K562 (cell line): ENCODE data around the gene LRRC74B. TPM values are rescaled to one million over a fixed set of nuclear protein-coding genes. Genes with fewer than 3 reads are reported as not detected.

Source experiments
- AFF4 ChIP-seq: sonication (generic); formaldehyde crosslinking; IDR thresholded peaks from 2 replicates; pipeline ENCODE4 v1.8.0; 2023; ENCODE audit warnings: mild to moderate bottlenecking, missing genetic modification reagents
- CBFA2T3 ChIP-seq: fragments of 450-650 bp; IDR thresholded peaks from 2 replicates; pipeline ENCODE4 v1.6.1; 2017
- CCNT2 ChIP-seq: IDR thresholded peaks from 2 replicates; pipeline ENCODE4 v1.6.1; 2011; ENCODE audit warnings: borderline replicate concordance, low read depth, mild to moderate bottlenecking, moderate library complexity, mixed read lengths, low read length; ENCODE audit not compliant: insufficient read length; ENCODE audit errors: extremely low read depth
- COPS2 ChIP-seq: fragments of 450-650 bp; conservative IDR thresholded peaks from 2 replicates; pipeline ENCODE4 v1.6.1; 2016; ENCODE audit warnings: mild to moderate bottlenecking, moderate library complexity
- CREB1 ChIP-seq, 2 experiments: sonication (generic) in 1 of 2; formaldehyde crosslinking in 1 of 2; IDR thresholded peaks; 2 replicates each; pipeline versions ENCODE4 v1.6.1 to v1.8.0; 2012 to 2022; ENCODE audit warnings: inconsistent platforms in 1 of 2, mild to moderate bottlenecking in 1 of 2, missing genetic modification reagents in 1 of 2, moderate library complexity in 1 of 2
- NR4A1 ChIP-seq, 2 experiments: fragments of 250-450 bp in 1 of 2; fragments of 450-650 bp in 1 of 2; sonication (Bioruptor Pico) in 1 of 2; IDR thresholded peaks; 2 replicates each; pipeline versions ENCODE4 v1.4.0 to v1.6.1; 2016 to 2020; ENCODE audit warnings: mild to moderate bottlenecking in 2 of 2, missing compliant biosample characterization in 1 of 2, missing genetic modification characterization in 1 of 2, moderate library complexity in 1 of 2
- SAFB ChIP-seq: fragments of 200-400 bp; formaldehyde crosslinking; IDR thresholded peaks from 2 replicates; pipeline ENCODE4 v1.6.1; 2017; ENCODE audit warnings: low read depth, low read length, borderline replicate concordance
- SMAD2 ChIP-seq: fragments of 150-350 bp; IDR thresholded peaks from 2 replicates; pipeline ENCODE4 v1.6.1; 2014; ENCODE audit warnings: low read depth, mild to moderate bottlenecking, low read length
- SPI1 ChIP-seq: IDR thresholded peaks from 2 replicates; pipeline ENCODE4 v1.6.1; 2011; ENCODE audit warnings: low read depth, low read length, control low read depth, borderline replicate concordance
- TBP ChIP-seq: optimal IDR thresholded peaks from 2 replicates; pipeline ENCODE3; 2011; ENCODE audit warnings: low read depth, low read length, improper control_type of control experiment
- polyA plus RNA-seq, 8 experiments: library from polyadenylated mRNA; depleted of rRNA in 4 of 8; stranded (reverse) in 5 of 8; unstranded in 3 of 8; fragments of >200 nt; fragmentation: Nextera tagmentation in 2 of 8; fragmentation: Illumina TruSeq in 1 of 8; extraction: Ambion mirVana in 2 of 8; extraction: Trizol in 1 of 8; gene quantifications; 2 replicates each; pipeline versions ENCODE4 v1.2.1 to v1.2.3, GENCODE V29; 2011 to 2014; ENCODE audit warnings: inconsistent platforms in 1 of 8, missing spikeins in 1 of 8
- total RNA-seq, 7 experiments: library from RNA; depleted of rRNA in 6 of 7; stranded (reverse); fragments of >200 nt in 6 of 7; fragmentation: Illumina TruSeq in 2 of 7; extraction: Trizol in 2 of 7; gene quantifications; 2 replicates each; pipeline versions ENCODE4 v1.2.1 to v1.2.3, GENCODE V29; 2011 to 2021; ENCODE audit warnings: low replicate concordance in 1 of 7
- TF ChIP-seq, protein P1 (sequence below), 2 experiments: fragments of 450-650 bp; IDR thresholded peaks; 2 replicates each; pipeline ENCODE4 v1.6.1; 2016; ENCODE audit warnings: mild to moderate bottlenecking in 2 of 2, borderline replicate concordance in 1 of 2, low read depth in 1 of 2, moderate library complexity in 1 of 2
- TF ChIP-seq, protein P2 (sequence below): fragments of 250-450 bp; sonication (Bioruptor Pico); IDR thresholded peaks from 2 replicates; pipeline ENCODE4 v1.9.0; 2021; ENCODE audit warnings: mild to moderate bottlenecking, inconsistent platforms

Gene LRRC74B
- total and polyA plus RNA-seq, 9 of the 15 experiments (the other 6 are each of a cell fraction or from before 2014, with no cell fraction given): not detected

DNA sequence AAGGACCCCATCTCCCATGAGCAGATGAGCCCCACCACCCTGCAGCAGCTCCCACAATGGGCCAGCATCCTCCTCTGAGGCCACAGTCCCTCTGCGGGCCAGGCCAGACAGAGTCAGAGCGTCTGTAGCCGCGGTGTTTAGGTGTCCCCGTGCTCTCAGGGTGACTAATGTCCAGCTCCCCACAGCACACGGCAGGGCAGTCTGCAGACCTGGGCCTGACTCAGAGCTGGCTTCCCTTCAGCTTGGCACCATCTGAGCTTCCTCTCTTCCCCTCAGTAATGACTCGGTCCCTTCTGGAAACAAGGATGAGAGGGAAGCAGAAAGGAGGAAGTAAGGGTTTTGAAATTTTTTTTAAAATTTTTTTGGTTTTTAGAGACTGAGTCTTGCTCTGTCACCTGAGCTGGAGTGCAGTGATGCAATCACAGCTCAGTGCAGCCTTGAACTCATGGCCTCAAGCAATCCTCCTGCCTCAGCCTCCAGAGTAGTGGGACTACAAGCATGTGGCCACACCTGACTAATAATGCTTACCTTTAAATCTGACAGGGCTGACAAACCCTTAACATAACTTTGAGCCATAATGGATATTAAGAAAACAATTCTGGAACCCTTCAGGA is 28.5 kb downstream of the LRRC74B start (continued):
- TF ChIP-seq CBFA2T3: no peak
- TF ChIP-seq SPI1: peak; percentile 61
- no peak for TF ChIP-seq SMAD2
- no peak for TF ChIP-seq SAFB
- TF ChIP-seq NR4A1 (CRISPR knock-in tag; IDR thresholded peaks at IDR 0.05): no peak
- no peak for TF ChIP-seq NR4A1 (tag; IDR thresholded peaks at IDR 0.05)
- TF ChIP-seq TBP: no peak
- TF ChIP-seq COPS2: no peak
- TF ChIP-seq, protein P1, sequence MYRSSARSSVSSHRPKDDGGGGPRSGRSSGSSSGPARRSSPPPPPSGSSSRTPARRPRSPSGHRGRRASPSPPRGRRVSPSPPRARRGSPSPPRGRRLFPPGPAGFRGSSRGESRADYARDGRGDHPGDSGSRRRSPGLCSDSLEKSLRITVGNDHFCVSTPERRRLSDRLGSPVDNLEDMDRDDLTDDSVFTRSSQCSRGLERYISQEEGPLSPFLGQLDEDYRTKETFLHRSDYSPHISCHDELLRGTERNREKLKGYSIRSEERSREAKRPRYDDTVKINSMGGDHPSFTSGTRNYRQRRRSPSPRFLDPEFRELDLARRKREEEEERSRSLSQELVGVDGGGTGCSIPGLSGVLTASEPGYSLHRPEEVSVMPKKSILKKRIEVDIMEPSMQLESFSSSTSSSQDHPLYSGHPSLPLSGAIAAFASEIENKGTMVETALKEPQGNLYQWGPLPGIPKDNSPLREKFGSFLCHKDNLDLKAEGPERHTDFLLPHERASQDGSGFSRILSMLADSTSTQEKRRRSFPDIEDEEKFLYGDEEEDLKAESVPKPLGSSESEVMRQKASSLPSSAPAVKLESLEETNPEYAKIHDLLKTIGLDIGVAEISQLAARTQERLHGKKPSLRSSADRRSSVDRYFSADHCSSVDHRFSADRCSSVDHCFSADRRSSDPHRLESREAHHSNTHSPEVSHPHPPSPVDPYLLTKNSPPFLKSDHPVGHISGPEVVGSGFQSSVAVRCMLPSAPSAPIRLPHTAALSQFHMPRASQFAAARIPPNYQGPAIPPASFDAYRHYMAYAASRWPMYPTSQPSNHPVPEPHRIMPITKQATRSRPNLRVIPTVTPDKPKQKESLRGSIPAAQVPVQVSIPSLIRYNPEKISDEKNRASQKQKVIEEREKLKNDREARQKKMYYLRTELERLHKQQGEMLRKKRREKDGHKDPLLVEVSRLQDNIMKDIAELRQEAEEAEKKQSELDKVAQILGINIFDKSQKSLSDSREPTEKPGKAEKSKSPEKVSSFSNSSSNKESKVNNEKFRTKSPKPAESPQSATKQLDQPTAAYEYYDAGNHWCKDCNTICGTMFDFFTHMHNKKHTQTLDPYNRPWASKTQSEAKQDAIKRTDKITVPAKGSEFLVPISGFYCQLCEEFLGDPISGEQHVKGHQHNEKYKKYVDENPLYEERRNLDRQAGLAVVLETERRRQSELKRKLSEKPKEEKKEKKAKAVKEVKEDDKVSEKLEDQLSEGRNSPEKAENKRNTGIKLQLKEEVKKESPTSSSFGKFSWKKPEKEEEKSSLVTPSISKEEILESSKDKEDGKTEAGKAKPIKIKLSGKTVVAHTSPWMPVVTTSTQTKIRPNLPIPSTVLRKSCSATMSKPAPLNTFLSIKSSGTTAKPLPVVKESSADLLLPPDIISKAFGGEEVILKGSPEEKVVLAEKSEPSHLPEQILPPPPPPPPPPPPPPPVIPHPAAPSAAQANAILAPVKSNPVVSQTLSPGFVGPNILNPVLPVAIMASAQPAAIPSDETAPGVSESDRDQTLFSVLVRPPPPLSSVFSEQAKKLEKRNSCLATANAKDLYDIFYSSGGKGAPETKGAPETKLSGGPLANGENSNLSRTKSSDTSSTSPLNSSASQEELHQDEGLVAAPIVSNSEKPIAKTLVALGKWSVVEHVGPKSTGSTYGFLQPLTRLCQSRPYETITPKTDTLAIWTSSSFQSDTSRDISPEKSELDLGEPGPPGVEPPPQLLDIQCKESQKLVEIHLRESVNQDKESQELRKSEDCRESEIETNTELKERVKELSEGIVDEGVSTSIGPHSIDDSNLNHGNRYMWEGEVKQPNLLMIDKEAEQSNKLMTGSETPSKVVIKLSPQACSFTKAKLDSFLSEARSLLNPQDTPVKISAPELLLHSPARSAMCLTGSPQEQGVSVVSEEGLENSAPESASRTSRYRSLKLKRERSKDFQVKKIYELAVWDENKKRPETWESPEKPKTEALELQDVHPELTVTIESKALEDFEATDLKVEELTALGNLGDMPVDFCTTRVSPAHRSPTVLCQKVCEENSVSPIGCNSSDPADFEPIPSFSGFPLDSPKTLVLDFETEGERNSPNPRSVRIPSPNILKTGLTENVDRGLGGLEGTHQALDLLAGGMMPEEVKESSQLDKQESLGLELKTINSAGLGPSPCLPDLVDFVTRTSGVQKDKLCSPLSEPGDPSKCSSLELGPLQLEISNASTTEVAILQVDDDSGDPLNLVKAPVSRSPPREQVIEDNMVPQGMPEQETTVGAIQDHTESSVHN (IDR thresholded peaks at IDR 0.05; ENCODE audit: borderline replicate concordance in 1 of 2, low read depth in 1 of 2): peak in 1 of 2 experiments; percentile 64; a peak in 1 of 4 replicates
- TF ChIP-seq AFF4: no peak
- no peak for TF ChIP-seq CREB1 (IDR thresholded peaks at IDR 0.05)
- no peak for TF ChIP-seq CREB1 (CRISPR knock-in tag; IDR thresholded peaks at IDR 0.05)
- TF ChIP-seq, protein P2, sequence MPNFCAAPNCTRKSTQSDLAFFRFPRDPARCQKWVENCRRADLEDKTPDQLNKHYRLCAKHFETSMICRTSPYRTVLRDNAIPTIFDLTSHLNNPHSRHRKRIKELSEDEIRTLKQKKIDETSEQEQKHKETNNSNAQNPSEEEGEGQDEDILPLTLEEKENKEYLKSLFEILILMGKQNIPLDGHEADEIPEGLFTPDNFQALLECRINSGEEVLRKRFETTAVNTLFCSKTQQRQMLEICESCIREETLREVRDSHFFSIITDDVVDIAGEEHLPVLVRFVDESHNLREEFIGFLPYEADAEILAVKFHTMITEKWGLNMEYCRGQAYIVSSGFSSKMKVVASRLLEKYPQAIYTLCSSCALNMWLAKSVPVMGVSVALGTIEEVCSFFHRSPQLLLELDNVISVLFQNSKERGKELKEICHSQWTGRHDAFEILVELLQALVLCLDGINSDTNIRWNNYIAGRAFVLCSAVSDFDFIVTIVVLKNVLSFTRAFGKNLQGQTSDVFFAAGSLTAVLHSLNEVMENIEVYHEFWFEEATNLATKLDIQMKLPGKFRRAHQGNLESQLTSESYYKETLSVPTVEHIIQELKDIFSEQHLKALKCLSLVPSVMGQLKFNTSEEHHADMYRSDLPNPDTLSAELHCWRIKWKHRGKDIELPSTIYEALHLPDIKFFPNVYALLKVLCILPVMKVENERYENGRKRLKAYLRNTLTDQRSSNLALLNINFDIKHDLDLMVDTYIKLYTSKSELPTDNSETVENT (CRISPR knock-in tag): peak; percentile 70; the same call in 1 of the 2 replicates
- no peak for TF ChIP-seq CCNT2
